Measurements from ENCODE around the gene MICB.
"Not testable (repeated sequence)": the region's sequence is repeated elsewhere in the genome, so short reads cannot be mapped to it uniquely, and the experiment has no call there.

MICB gene

GRCh38 chr6:31474871-31475286 lies 23.1 kb upstream of the MICB start:
- DNase-seq (ENCODE audit: low spot score) = no peak

- DNase-seq (ENCODE audit: low spot score) = no peak
These were observed 21.3 kb upstream of the MICB start for GRCh38 chr6:31476515-31477139.

GRCh38 chr6:31477521-31477920 lies 20.4 kb upstream of the MICB start:
- DNase-seq (ENCODE audit: low spot score) = no peak

- no peak for DNase-seq (ENCODE audit: low spot score)
These were observed 19.6 kb upstream of the MICB start for GRCh38 chr6:31478186-31478950.

GRCh38 chr6:31479151-31479932 lies 18.6 kb upstream of the MICB start:
- DNase-seq (ENCODE audit: low spot score) = no peak

GRCh38 chr6:31479933-31480535 lies 17.9 kb upstream of the MICB start:
- no peak for DNase-seq (ENCODE audit: low spot score)

- DNase-seq (ENCODE audit: low spot score) = no peak
These were observed 17.4 kb upstream of the MICB start for GRCh38 chr6:31480574-31480973.

- DNase-seq (ENCODE audit: low spot score) = no peak
These were observed 14.6 kb upstream of the MICB start for GRCh38 chr6:31483392-31483791.

- DNase-seq (ENCODE audit: low spot score) = no peak
These were observed 12.9 kb upstream of the MICB start for GRCh38 chr6:31485055-31485454.

GRCh38 chr6:31486065-31486837 lies 11.7 kb upstream of the MICB start:
- DNase-seq (ENCODE audit: low spot score) = not testable (repeated sequence)

- not testable (repeated sequence) for DNase-seq (ENCODE audit: low spot score)
These were observed 10.3 kb upstream of the MICB start for GRCh38 chr6:31487674-31488073.

GRCh38 chr6:31489086-31489485 lies 8.9 kb upstream of the MICB start:
- DNase-seq (ENCODE audit: low spot score) = no peak

GRCh38 chr6:31490115-31490873 lies 7.7 kb upstream of the MICB start:
- no peak for DNase-seq (ENCODE audit: low spot score)

GRCh38 chr6:31493550-31493874 lies 4.4 kb upstream of the MICB start:
- DNase-seq (ENCODE audit: low spot score) = not testable (repeated sequence)

- DNase-seq (ENCODE audit: low spot score) = peak; percentile 76
These were observed 3.9 kb upstream of the MICB start for GRCh38 chr6:31493875-31494694.

GRCh38 chr6:31495580-31495979 lies 2.4 kb upstream of the MICB start:
- DNase-seq (ENCODE audit: low spot score) = no peak

GRCh38 chr6:31496826-31497225 lies 1.1 kb upstream of the MICB start:
- not testable (repeated sequence) for DNase-seq (ENCODE audit: low spot score)

GRCh38 chr6:31498748-31499147 lies 803 bp downstream of the MICB start:
- DNase-seq (ENCODE audit: low spot score) = no peak

- DNase-seq (ENCODE audit: low spot score) = not testable (repeated sequence)
These were observed 1.7 kb downstream of the MICB start for GRCh38 chr6:31499648-31500047.

- no peak for DNase-seq (ENCODE audit: low spot score)
These were observed 4.6 kb downstream of the MICB start for GRCh38 chr6:31502586-31502985.

Data from CD4-positive, alpha-beta T cell treated with Interleukin-2 at 100 ng/mL for 4 hours (primary cell).